Activated CD4-positive, alpha-beta T cell treated with anti-CD3 and anti-CD28 coated beads for 24 hours (primary cell): ENCODE data around the gene GMNN.
"Not testable (repeated sequence)": the region's sequence is repeated elsewhere in the genome, so short reads cannot be mapped to it uniquely, and the experiment has no call there.

Source experiments
- DNase-seq, 2 donors: peaks; one replicate each; pipeline ENCODE4 v3.0.0-alpha.2; 2020; ENCODE audit warnings: low read depth in 2 of 2

Gene GMNN

GRCh38 chr6:24761851-24762250, 12.9 kb upstream of the GMNN start:
- no peak for DNase-seq

DNA sequence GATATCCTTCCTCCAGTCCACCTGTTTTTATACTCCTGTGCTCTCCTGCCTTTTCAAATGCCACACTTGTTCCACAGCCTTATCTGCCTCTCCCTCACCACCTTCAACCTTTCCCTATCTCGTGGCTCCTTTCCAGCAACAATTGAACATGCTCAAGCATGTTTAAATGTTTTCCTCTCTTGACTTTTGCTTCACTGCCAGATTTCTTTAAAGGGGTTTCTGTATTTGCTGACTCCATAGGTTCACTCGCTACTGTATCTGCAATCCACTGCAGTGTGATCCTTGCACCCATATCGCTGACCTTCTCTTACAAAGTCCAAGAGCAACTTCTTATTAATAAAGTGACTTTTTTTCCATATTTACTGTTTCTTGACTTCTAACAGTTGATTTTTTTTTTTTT, 11.2 kb upstream of the GMNN start:
- DNase-seq: no peak

- not testable (repeated sequence) for DNase-seq
Observed at GRCh38 chr6:24764833-24765828, 9.6 kb upstream of the GMNN start.

DNA sequence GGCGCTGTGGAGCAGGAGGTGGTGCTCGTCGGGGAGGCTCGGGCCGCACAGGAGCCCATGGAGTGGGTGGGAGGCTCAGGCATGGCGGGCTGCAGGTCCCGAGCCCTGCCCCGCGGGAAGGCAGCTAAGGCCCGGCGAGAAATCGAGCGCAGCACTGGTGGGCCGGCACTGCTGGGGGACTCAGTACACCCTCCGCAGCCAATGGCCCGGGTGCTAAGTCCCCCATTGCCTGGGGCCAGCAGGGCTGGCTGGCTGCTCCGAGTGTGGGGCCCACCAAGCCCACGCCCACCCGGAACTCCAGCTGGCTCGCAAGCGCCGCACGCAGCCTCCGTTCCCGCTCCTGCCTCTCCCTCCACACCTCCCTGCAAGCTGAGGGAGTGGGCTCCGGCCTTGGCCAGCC, 8.8 kb upstream of the GMNN start:
- not testable (repeated sequence) for DNase-seq

DNA sequence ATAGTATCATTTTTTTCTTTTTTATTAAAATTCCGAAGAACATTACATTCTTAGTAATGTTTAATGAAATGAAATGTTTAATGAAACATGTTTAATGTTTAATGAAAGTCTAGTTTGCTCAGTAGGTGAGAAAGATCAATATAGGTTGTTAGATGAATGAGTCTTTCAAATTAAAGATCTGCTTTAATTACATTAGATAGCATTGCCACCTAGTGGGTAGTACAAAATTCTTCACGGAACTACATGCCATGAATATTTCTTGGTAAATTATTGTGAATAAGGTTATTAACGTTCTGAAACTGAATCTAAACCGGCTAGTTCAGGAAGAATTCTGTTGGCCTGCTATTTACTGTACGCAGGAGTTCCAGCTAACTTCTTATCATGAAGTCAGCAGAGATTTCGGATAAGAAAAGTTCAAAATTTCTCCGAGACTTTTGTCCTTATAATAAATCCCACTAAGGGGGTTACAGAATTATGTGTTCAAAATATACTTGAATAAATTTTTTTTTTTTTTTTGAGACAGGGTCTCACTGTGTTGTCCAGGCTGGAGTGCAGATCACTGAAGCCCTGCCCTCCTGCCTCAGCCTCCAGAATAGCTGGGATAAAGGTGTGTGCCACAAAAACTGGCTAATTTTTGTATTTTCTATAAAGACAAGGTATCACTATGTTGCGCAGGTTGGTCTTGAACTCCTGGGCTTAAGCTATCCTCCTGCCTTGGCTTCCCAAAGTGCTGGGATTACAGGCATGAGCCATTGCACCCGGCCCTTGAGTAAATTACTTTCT, 7.9 kb upstream of the GMNN start:
- no peak for DNase-seq

GRCh38 chr6:24768361-24768760, 6.4 kb upstream of the GMNN start:
- DNase-seq: no peak

DNA sequence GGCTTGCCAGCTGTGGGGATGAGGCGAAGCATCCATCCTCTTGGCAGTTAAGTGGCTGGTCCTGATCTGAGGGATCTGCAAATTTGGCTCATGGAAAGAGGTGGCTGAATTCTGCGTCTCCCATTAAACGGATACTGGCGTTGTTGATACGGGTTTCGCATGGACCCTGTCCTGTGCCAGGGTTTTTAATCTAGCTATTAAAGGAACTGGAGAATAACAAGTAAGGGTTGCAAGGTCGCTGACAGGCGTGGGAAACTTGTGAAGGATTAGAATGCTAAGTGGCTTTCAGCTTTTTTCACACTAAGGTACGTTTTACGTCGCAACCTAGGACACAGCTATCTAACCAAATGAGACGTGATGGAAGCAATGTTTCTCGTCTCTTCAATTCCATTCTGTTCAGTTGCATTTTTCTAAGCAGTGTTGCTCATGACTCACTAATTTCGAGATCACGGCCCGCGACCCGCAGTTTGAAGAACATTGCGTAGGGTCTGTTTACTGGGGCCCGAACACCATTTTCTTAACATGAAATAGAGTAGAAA, 852 bp downstream of the GMNN start:
- no peak for DNase-seq

DNA sequence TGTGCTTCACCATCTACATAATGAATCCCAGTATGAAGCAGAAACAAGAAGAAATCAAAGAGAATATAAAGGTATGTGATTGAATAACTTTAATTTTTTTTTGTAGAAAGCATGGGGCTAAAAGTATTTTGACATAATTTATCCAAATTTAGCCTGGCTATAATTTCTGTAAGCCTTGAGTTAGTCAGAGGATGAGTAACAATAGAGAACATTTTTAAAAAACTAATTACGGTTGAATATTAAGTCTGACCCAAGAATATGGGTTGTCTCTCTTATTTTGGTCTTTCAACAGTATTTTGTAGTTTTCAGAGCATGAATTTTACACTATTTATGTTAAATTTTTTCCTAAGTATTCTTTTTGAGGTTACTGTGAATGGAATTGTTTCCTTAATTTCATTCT, 2.5 kb downstream of the GMNN start:
- DNase-seq: no peak

GRCh38 chr6:24778121-24778520, 3.4 kb downstream of the GMNN start:
- DNase-seq: no peak

GRCh38 chr6:24778878-24779277, 4.1 kb downstream of the GMNN start:
- DNase-seq: no peak

DNA sequence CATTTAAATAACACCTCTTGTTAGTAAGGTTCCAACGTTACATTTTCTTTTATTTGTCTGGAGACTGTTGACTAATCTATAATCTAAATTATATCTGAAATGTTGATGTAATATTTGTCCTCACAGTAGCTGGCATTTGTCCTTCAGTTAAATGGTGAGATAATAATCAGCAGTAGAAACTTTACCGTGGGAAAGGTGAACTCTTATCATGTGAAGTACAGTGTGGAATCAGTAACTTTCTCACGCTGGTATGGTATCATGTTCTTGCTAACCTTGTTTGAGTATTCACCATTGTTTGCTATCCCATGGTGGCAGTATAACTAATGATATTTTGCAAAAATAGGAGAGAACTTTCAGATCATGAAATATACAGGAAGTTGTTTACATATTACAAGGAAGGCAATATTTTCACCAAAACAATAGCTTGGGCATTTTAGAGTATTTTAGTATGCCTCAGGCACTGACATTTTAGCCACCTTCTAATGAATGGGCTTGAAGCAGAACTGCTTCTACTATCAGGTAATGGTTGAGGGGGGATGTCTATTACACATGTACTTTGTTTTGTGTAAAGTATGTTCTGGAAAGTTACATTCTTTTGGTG, 4.8 kb downstream of the GMNN start:
- DNase-seq: no peak

DNA sequence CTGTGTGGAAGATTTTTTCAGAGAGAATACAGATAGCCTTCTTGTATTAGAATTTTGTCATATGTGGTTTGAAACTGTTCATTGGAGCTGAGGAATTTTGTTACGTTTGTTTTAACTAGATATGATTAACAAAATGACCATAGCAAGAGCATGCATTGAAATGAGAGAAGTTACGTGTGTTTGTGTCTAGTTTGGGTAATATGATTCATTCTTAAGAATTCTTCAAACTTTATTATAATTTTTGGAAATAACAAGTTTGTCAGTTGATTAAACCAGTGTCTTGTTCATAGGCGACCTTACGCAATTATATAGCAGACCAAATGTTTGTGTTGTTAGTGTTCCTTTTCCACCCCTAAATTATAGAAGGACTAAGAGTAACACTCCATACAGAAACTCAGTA, 5.5 kb downstream of the GMNN start:
- no peak for DNase-seq

DNA sequence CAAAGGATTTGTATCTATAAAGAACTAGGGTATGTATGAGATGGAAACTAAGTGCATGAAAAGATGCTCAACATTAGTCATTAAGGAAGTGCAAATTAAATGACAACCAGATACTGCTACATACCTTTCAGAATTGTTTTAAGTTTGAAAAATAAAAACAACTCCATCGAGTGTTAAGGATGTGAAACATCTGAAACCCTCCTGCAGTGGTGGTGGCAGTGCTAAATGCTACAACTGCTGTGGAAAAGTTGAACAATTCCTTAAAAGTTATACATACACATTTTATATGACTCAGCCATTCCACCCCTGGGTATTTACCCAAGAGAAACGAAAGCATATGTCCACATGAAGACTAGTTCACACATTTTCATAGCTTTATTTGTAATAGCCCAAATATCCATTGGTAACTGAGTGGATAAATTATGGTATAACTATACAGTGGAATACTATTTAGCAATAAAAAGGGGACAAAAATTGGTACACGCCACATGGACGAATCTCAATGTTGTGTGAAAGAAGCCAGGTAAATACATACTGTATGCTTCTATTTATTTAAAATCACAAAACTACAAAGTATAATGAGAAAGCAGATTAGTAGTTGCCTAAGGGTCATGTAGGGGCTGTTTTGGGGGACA, 13.4 kb downstream of the GMNN start:
- DNase-seq: no peak

DNA sequence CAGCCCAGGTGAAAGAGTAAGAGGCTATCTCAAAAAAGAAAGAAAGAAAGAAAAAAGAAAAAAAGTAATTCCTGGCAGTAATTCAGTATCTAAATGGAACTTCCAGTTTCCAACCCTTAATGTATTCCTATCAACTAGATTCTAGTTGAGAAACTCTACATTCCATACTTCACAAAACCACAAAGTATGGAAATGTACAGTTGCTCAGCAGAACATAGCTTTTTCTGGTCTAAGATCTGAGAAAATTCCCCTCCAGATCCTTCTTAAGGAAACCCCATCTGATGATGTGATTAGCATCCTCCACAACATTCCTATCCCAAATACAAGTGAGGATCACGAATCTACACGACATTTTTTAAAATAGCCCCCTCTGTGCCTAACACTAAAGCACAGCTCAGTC, 20.4 kb downstream of the GMNN start:
- DNase-seq: no peak

GRCh38 chr6:24796616-24797290, 22.0 kb downstream of the GMNN start:
- DNase-seq: no peak

DNA sequence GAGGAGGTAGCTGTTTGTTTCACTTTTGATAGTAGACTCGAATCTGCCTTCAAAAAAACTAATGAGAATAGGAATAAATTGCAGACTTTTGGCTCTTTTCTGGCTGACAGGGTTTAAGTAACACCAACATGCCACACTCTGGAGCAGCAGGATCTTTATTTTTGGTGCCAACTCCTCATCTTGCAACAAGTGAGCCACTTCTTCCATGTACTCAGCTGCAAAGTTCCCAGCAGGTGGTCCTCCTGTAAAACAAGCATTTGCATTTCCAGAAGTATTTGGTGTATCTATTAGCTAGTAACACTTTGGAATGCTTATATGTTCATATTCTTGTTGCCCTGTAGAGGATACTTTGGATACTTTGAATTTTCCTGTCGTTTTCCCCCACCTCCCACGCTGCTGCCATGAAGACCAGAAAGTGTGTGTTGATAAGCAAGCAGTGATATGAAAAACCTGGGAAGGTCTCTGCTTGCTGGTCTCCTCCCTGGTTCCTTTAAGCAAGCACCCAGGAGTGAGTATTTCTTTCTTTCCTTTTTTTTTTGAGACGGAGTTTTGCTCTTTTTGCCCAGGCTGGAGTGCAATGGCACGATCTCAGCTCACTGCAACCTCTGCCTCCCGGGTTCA, 23.0 kb downstream of the GMNN start:
- no peak for DNase-seq

- DNase-seq: no peak
Observed at GRCh38 chr6:24798740-24799540, 24.2 kb downstream of the GMNN start, which contains the start of gene ARMH2. TSS of gene ARMH2 (minus strand) at chr6:24798917. CDS start at chr6:24798857, 60 bp downstream.

- no peak for DNase-seq
Observed at GRCh38 chr6:24799541-24799915, 24.8 kb downstream of the GMNN start.

DNA sequence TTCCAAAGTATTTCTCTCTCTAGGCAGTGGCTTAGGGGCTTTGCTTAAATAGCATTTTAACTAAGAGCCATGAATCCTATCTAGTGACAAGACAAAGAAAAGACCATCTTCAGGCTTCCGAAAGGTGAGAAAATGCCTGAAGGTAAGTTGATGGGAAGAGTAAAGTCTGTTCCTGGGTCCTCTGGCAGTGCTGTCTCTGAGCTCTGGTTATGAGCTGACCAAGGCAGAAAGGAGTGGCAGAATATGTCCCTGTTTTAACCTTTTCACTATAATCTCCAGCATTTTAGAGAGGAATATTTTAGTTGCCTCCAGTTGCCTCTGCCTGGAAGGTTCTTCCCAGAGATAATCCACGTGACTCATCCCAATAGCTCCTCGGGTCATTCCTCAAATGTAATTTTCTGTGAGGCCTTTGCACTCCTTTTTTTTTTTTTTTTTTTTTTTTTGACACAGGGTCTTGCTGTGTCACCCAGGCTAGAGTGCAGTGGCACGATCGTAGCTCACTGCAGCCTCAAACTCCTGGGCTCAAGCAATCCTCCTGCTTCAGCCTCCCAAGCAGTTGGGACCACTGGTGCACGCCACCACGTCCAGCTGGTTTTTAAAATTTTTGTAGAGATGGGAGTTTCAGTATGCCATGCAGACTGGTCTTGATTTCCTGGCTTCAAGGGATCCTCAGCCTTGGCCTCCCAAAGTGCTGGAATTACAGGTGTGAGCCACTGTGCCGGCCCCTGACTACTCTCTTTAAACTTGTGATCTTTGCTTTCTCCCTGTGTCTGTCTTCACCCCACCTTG, 27.7 kb downstream of the GMNN start:
- DNase-seq: no peak
